ENCODE data around the gene NACC2.

NACC2 gene

DNA sequence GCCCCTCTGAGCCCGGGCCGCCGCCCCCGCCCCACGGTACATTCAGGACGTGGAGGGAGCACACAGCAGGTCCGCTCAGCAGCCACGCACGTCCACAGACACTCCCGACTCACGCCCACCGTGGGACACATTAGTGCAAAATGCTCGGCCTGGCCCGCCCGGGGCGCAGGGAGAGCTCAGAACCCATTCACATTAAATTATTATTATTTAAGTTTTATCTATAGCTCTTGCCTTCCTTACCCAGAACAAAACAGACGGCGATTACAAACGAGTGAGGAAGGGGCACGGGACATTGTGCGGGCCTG, 86.4 kb downstream of the NACC2 start:
- TF ChIP-seq, protein P1, sequence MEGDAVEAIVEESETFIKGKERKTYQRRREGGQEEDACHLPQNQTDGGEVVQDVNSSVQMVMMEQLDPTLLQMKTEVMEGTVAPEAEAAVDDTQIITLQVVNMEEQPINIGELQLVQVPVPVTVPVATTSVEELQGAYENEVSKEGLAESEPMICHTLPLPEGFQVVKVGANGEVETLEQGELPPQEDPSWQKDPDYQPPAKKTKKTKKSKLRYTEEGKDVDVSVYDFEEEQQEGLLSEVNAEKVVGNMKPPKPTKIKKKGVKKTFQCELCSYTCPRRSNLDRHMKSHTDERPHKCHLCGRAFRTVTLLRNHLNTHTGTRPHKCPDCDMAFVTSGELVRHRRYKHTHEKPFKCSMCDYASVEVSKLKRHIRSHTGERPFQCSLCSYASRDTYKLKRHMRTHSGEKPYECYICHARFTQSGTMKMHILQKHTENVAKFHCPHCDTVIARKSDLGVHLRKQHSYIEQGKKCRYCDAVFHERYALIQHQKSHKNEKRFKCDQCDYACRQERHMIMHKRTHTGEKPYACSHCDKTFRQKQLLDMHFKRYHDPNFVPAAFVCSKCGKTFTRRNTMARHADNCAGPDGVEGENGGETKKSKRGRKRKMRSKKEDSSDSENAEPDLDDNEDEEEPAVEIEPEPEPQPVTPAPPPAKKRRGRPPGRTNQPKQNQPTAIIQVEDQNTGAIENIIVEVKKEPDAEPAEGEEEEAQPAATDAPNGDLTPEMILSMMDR (IDR thresholded peaks at IDR 0.05; ENCODE audit: low read depth, low read length): no peak
- H3K4me3 ChIP-seq (replicated peaks in 1 of 2; ENCODE audit: low read depth in 2 of 2, low read length in 2 of 2): no peak overlapping the region
- DNase-seq (ENCODE audit: low read depth in 2 of 2): no peak

DNA sequence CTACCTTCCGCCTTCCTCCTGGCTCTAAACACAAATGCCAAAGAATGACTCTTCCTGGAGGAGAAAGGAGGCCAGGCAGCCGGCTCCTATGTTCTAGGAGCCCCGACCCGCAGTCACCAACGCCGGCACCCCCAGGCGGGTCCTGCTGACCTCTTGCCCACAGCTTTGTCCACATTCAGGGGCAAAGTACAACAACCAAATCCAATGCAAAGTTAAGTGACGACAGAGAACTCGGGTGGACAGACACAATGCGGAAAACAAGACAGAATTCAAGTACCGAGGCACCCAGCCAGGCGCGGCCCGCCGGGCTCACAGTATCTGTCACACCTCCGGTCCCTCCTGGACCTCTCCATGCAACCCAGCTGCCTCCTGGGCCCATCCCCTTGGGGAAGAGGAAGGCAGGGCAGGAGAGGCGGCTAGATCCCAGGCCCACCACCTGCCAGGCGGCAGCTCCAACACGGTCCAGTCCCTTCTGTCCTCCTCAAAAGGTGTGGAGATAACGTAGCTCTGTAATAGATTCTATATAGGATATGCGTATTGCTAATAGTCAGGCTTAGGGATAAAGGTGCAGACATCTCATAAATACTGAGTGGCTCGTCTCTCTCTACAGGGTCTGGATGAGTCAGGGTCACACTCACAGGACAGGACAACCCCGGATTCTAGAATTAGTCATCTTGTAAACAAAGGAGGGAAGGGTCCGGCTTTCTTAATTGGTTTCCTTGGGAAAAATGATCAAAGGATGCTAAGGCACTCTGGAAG, 87.0 kb downstream of the NACC2 start:
- no peak overlapping the region for H3K4me3 ChIP-seq (replicated peaks in 1 of 2; ENCODE audit: low read depth in 2 of 2, low read length in 2 of 2)
- TF ChIP-seq, protein P1 (IDR thresholded peaks at IDR 0.05; ENCODE audit: low read depth, low read length): no peak
- DNase-seq (ENCODE audit: low read depth in 2 of 2): peak in 1 of 2 donors; percentile 72

DNA sequence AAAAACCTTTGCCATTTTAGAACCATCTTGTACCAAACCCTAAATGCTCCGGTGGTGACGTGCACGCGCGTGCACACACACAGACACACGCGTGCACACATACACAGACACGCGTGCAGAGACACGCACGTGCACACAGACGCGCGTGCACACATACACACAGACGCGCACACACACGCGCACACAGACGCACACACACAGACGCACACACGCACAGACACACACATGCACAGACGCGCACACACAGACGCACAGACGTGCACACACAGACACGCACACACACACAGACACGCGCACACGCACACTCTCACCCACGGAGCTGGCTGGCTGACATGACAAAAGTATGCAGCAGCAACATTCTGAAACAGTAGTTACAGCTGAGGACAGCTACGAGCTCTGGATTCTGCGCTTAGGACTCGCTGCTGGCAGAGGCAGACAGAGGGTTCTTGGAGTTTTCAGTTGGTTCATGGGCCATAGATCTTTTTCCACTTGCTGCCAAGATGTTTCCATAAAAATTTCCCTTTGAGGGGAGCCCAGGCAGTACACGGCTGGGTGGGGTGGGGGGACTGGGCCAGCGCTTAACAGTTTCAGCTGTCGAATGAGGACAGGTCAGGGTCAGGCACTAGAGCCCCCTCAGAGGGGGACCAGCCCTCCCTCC, 87.7 kb downstream of the NACC2 start:
- TF ChIP-seq, protein P1 (IDR thresholded peaks at IDR 0.05; ENCODE audit: low read depth, low read length): no peak
- DNase-seq (ENCODE audit: low read depth in 2 of 2): no peak
- no peak overlapping the region for H3K4me3 ChIP-seq (replicated peaks in 1 of 2; ENCODE audit: low read depth in 2 of 2, low read length in 2 of 2)

DNA sequence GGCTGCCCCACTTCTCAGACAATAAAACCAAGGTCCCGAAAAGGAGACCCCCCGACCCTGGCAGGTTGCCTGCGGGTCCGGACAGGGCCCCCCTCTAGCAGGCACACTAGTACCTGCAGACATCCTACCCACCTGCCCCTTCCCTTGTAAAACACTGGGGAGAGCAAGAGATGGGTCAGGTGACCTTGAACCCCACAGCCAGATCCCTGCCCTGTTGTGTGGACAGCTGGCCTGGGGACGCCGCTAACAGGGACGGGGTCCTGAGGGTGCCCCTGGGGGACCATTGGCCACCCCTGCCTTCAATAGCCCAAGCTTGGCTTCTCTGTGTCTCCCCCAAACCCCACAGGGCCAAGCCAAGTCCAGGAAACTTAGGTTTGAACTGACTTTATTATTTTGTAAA, 88.9 kb downstream of the NACC2 start:
- no peak overlapping the region for H3K4me3 ChIP-seq (replicated peaks in 1 of 2; ENCODE audit: low read depth in 2 of 2, low read length in 2 of 2)
- DNase-seq (ENCODE audit: low read depth in 2 of 2): no peak
- TF ChIP-seq, protein P1 (IDR thresholded peaks at IDR 0.05; ENCODE audit: low read depth, low read length): no peak

DNA sequence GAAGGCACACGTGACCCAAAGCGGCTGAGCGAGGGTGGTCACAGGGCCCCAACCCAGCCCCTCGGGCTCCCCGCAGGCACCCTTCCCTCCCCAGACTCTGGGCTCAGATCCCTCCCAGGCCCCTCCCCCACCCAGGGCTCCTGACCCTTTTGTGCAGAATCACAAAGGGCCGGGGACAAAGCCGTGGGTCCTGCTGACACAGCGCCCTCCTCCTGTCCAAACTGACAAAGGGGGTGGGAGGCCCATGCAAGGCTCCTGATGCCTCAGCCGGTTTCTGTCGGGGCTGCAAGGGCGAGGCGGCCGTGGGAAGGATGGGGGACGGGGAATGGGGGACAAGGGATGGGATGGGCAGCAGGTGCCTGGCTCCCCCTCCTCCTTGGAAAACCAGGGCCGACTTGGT, 90.4 kb downstream of the NACC2 start:
- TF ChIP-seq, protein P1 (IDR thresholded peaks at IDR 0.05; ENCODE audit: low read depth, low read length): no peak
- no peak for DNase-seq (ENCODE audit: low read depth in 2 of 2)
- H3K4me3 ChIP-seq (replicated peaks in 1 of 2; ENCODE audit: low read depth in 2 of 2, low read length in 2 of 2): no peak overlapping the region

DNA sequence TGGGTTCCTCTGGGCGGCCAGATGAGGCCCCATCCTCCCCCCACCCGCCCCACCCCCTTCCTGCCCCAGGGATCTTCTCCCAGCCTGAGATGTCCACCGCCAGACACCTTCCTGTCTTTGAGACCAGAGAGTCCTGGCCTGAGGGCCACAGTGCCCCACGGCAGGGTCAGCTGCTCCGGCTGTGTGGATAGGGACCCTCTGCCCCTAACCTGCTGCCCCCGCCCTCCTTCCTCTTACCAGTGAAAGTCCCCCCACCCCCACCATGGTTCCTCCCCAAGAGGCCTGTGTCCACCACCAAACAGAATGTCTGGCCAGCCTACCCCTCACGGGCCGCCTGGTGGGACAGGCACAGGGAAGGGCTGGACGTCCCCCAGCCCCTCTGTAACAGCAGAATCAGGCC, 90.9 kb downstream of the NACC2 start:
- DNase-seq (ENCODE audit: low read depth in 2 of 2): no peak
- H3K4me3 ChIP-seq (replicated peaks in 1 of 2; ENCODE audit: low read depth in 2 of 2, low read length in 2 of 2): no peak overlapping the region
- TF ChIP-seq, protein P1 (IDR thresholded peaks at IDR 0.05; ENCODE audit: low read depth, low read length): no peak

All from cardiac fibroblast (primary cell).